ENCODE results near the gene ADCY4.

The ADCY4 gene

DNA sequence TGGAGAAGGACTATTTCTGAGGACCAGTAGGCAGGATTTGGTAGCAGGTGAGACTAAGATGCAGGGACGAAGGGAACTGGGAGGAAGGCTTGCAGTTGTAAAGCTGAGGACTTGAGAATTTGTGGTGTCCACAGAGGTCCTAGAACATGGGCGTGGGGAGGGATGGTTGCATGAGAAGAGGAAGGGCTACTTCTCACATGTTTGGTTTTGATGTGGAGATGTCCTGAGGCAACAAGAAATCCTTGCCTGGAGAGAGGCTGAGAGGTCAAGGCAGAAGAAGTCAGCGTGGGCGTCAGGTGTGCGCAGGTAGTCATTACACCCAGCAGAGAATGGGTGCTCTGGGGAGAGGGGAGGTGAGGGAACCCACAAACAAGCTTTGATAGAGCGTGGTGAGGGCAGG is 57.8 kb downstream of the ADCY4 start:
- no peak for DNase-seq (ENCODE audit: low read depth in 1 of 2, low spot score in 1 of 2)
- Histone ChIP-seq H3K27me3 (ENCODE audit: insufficient read depth, poor library complexity, severe bottlenecking) (no peaks in the 10 kb centered on the region), H3K27ac (replicated peaks) (peak overlapping the region; percentile 80), H3K4me3 (replicated peaks; ENCODE audit: insufficient read depth, low read length) (no peak overlapping the region)
- TF ChIP-seq SPI1 (IDR thresholded peaks at IDR 0.05; ENCODE audit: borderline replicate concordance, low read depth) (no peak), POLR2AphosphoS5 (IDR thresholded peaks at IDR 0.05; ENCODE audit: low read depth) (no peak), GABPA (IDR thresholded peaks at IDR 0.05; ENCODE audit: low read depth) (no peak)
- TF ChIP-seq, protein P1, sequence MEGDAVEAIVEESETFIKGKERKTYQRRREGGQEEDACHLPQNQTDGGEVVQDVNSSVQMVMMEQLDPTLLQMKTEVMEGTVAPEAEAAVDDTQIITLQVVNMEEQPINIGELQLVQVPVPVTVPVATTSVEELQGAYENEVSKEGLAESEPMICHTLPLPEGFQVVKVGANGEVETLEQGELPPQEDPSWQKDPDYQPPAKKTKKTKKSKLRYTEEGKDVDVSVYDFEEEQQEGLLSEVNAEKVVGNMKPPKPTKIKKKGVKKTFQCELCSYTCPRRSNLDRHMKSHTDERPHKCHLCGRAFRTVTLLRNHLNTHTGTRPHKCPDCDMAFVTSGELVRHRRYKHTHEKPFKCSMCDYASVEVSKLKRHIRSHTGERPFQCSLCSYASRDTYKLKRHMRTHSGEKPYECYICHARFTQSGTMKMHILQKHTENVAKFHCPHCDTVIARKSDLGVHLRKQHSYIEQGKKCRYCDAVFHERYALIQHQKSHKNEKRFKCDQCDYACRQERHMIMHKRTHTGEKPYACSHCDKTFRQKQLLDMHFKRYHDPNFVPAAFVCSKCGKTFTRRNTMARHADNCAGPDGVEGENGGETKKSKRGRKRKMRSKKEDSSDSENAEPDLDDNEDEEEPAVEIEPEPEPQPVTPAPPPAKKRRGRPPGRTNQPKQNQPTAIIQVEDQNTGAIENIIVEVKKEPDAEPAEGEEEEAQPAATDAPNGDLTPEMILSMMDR (IDR thresholded peaks at IDR 0.05; ENCODE audit: insufficient read depth, low read length), result no peak
- TF ChIP-seq, protein P2, sequence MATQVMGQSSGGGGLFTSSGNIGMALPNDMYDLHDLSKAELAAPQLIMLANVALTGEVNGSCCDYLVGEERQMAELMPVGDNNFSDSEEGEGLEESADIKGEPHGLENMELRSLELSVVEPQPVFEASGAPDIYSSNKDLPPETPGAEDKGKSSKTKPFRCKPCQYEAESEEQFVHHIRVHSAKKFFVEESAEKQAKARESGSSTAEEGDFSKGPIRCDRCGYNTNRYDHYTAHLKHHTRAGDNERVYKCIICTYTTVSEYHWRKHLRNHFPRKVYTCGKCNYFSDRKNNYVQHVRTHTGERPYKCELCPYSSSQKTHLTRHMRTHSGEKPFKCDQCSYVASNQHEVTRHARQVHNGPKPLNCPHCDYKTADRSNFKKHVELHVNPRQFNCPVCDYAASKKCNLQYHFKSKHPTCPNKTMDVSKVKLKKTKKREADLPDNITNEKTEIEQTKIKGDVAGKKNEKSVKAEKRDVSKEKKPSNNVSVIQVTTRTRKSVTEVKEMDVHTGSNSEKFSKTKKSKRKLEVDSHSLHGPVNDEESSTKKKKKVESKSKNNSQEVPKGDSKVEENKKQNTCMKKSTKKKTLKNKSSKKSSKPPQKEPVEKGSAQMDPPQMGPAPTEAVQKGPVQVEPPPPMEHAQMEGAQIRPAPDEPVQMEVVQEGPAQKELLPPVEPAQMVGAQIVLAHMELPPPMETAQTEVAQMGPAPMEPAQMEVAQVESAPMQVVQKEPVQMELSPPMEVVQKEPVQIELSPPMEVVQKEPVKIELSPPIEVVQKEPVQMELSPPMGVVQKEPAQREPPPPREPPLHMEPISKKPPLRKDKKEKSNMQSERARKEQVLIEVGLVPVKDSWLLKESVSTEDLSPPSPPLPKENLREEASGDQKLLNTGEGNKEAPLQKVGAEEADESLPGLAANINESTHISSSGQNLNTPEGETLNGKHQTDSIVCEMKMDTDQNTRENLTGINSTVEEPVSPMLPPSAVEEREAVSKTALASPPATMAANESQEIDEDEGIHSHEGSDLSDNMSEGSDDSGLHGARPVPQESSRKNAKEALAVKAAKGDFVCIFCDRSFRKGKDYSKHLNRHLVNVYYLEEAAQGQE (IDR thresholded peaks at IDR 0.05; ENCODE audit: insufficient replicate concordance, low read depth), result no peak

DNA sequence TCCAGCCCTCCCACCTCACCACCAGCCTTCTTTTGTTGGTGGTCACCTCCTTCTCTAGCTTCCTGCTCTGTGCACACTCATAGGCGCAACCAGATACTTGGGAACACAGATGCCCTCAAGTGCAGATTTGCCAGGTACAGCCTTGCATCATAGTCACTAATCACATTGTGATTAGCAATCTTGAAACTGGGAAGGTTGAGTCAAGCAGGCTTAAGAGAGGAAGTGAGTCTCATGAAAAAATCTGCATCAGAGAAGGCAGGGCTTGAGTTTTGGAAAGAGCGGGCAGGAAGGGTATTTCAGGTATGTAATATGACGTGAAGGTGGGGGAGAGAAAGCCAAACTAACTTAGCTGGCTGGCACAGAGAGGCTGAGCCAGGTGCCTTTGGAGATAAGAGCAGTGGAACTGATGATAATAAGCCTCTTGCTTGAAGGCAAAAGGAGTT is 60.7 kb downstream of the ADCY4 start:
- no peaks in the 10 kb centered on the region for H3K27me3 ChIP-seq (ENCODE audit: insufficient read depth, poor library complexity, severe bottlenecking)
- TF ChIP-seq POLR2AphosphoS5 (IDR thresholded peaks at IDR 0.05; ENCODE audit: low read depth) (0 out of 2 replicates have a peak, but pooled peaks have one; percentile 27), GABPA (IDR thresholded peaks at IDR 0.05; ENCODE audit: low read depth) (no peak), SPI1 (IDR thresholded peaks at IDR 0.05; ENCODE audit: borderline replicate concordance, low read depth) (peak; percentile 95)
- TF ChIP-seq, protein P1 (IDR thresholded peaks at IDR 0.05; ENCODE audit: insufficient read depth, low read length), result no peak
- TF ChIP-seq, protein P2 (IDR thresholded peaks at IDR 0.05; ENCODE audit: insufficient replicate concordance, low read depth), result no peak
- peak; percentile 68 to 89 for DNase-seq (ENCODE audit: low read depth in 1 of 2, low spot score in 1 of 2)
- peak overlapping the region; percentile 31 for H3K27ac ChIP-seq (replicated peaks)
- H3K4me3 ChIP-seq (replicated peaks; ENCODE audit: insufficient read depth, low read length), result no peak overlapping the region

DNA sequence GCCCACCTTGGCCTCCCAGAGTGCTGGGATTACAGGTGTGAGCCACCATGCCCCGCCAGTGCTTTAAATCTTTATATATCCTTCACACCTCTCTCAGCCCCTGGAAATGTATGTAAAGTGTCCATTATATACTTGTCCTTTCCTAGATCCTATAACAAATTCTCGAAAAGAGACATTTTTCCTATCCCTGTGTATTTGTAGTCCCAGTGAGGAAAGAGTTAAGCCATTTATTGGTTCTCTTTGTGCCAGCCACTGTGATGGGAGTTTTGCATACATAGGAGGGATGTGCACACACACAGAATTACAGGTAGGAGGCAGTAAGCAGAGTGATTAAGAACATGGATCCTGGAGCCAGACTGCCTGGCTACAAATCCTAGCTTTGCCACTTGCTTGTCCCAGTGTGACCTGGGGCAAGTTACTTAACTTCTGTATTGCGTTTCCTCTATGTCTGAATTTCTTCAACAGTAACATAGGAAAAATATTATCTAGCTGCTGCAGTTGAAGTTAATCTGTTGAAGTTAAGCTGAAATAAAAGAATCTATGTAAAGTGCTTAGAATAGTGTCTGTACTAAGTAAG is 61.4 kb downstream of the ADCY4 start:
- peak; percentile 28 to 72 for DNase-seq (ENCODE audit: low read depth in 1 of 2, low spot score in 1 of 2)
- Histone ChIP-seq H3K27me3 (ENCODE audit: insufficient read depth, poor library complexity, severe bottlenecking) (no peaks in the 10 kb centered on the region), H3K4me3 (replicated peaks; ENCODE audit: insufficient read depth, low read length) (no peak overlapping the region), H3K27ac (replicated peaks) (peak overlapping the region; percentile 31)
- TF ChIP-seq, protein P1 (IDR thresholded peaks at IDR 0.05; ENCODE audit: insufficient read depth, low read length), result no peak

DNA sequence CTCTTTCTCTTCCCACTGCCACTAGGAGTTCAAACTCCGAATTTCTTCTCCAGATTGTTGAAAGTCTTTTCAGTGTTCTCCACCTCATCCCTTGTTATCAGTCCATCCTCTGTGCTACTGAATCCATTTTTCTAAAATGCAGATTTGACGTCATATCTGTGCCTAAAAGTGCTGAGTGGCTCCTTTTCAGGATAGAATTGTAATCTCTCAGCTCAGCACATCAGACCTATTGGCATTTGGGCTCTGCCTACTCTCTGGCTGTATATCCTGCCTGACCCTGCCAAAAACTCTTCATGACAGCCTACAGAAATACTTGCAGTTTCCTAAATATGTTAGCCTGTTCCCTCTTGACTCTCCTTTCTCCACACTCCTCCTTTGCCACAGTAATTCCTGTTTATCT is 62.4 kb downstream of the ADCY4 start:
- no peak overlapping the region for H3K4me3 ChIP-seq (replicated peaks; ENCODE audit: insufficient read depth, low read length)
- TF ChIP-seq, protein P2 (IDR thresholded peaks at IDR 0.05; ENCODE audit: insufficient replicate concordance, low read depth), result no peak
- TF ChIP-seq, protein P1 (IDR thresholded peaks at IDR 0.05; ENCODE audit: insufficient read depth, low read length), result no peak
- TF ChIP-seq SPI1 (IDR thresholded peaks at IDR 0.05; ENCODE audit: borderline replicate concordance, low read depth) (no peak), GABPA (IDR thresholded peaks at IDR 0.05; ENCODE audit: low read depth) (no peak), POLR2AphosphoS5 (IDR thresholded peaks at IDR 0.05; ENCODE audit: low read depth) (no peak)
- H3K27ac ChIP-seq (replicated peaks), result no peak overlapping the region; the same call in 1 of the 2 replicates

More for the DNA sequence above, 62.4 kb downstream of the ADCY4 start:
- H3K27me3 ChIP-seq (ENCODE audit: insufficient read depth, poor library complexity, severe bottlenecking), result no peaks in the 10 kb centered on the region
- DNase-seq (ENCODE audit: low read depth in 1 of 2, low spot score in 1 of 2), result no peak

All from HL-60 (cell line).